ENCODE results near the gene ARID5A.
"Not testable (repeated sequence)": the region's sequence is repeated elsewhere in the genome, so short reads cannot be mapped to it uniquely, and the experiment has no call there.

The ARID5A gene

GRCh38 chr2:96542357-96542977 lies 5.9 kb downstream of the ARID5A start:
- DNase-seq = no peak

DNA sequence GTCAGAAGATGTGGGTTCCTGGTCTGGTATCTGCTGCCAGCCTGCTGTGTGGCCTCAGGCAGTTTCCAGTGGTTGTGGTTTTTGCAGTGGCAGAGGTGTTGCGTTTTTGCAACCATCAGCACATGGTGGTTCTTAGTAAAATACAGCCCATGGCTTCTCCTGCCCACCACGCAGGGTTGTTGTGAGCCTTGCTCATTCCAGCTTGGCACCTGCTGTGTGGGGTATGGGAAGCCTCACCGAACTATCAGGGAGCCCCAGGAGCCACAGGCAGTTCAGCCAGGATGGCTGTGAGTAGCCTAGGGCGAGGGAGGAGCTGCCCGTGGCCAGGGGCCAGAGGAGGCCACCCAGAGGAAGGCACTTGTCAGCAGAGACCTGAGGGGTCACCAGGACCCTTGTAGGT lies 9.8 kb downstream of the ARID5A start:
- DNase-seq = peak; percentile 48

GRCh38 chr2:96546797-96547196 lies 10.2 kb downstream of the ARID5A start:
- peak; percentile 59 for DNase-seq

DNA sequence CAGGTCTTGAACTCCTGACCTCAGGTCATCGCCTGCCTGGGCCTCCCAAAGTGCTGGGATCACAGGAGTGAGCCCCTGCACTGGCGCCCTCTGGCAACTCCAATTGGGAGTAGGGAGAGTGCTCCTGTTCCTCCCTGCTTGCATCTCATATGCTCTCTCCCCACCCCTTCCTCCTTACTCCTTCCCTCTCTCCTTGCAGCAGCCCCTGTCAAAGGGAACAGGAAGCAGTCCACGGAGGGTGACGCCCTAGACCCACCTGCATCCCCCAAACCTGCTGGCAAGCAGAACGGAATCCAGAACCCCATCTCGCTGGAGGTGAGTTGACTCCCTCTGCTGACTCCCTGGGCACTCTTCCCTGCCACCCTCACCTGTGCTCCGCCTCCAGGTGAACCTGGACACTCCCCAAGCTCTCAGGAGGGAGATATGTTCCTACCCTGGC lies 10.7 kb downstream of the ARID5A start:
- DNase-seq = no peak

GRCh38 chr2:96547731-96548171 lies 11.2 kb downstream of the ARID5A start:
- DNase-seq = no peak

- DNase-seq = peak; percentile 16
Measured at GRCh38 chr2:96548558-96549465, 12.3 kb downstream of the ARID5A start.

DNA sequence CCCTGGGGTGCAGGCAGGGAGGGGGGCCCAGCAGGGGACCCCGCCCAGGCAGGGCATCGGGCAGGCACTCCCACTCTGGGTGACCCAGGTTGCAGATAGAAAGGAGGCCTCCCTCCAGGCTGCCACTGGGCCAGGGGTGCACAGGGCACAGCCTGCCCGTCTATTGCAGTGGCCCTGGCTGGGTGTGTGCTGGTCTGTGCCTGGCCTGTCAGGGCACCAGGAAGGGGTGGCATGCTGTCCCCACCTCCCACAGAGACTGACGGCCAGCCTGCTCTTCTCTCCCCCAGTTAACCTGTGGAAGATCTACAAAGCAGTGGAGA lies 12.9 kb downstream of the ARID5A start:
- no peak for DNase-seq

DNA sequence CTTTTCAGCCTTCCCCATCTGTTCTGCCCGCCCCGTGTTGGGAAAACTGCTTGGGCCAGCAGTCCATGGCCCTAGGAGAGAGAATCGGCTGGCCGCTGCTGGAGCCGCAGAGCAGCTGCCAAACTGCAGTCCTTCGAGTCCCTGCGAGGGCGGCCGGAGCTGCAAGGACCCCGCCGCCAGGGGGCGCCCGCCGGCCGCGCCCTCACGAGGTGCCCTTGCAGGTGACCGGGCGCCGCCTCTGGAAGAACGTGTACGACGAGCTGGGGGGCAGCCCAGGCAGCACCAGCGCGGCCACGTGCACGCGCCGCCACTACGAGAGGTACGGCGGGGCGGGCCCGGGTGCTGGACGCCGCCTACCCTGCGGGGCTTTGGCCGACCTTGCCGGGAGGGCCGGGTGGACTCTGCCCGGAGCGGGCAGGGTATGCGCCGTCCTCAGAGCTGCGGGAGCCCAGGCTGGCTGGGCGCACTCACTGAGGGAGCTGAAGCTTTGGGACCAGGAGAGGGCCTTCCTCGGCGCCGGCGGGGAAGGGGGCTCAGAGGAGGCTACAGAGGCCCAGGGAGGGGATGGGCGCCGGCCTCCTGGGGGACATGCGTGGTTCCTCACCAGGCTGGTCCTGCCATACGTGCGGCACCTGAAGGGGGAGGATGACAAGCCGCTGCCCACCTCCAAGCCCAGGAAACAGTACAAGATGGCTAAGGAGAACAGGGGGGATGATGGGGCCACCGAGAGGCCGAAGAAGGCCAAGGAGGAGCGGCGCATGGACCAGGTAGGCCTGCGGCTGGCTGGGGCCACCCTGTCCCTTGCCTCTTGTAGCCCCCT lies 13.6 kb downstream of the ARID5A start:
- DNase-seq = no peak

DNA sequence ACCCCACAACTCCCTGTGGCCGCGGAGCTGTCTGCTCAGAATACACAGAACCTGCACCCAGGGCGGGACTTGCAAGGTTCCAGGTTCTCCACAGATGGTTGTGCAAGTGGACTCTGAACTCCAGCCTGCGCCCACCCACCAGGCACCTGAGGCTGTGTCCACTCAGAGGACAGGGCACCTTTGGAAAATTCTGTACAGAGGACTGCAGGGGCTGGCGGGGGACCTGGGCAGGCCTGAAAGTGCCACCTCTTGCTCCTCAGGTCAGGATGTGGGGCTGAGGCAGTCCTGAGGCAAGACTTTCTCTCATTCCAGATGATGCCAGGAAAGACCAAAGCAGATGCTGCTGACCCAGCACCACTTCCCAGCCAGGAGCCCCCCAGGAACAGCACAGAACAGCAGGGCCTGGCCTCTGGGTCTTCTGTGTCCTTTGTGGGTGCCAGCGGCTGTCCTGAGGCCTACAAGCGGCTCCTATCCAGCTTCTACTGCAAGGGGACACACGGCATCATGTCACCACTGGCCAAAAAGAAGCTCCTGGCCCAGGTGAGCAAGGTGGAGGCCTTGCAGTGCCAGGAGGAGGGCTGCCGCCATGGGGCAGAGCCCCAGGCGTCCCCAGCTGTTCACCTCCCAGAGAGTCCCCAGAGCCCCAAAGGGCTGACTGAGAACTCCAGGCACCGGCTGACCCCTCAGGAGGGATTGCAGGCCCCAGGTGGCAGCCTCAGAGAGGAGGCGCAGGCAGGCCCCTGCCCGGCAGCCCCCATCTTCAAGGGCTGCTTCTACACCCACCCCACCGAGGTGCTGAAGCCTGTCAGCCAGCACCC lies 14.4 kb downstream of the ARID5A start:
- DNase-seq = peak; percentile 6

GRCh38 chr2:96551605-96552314 lies 15.2 kb downstream of the ARID5A start:
- no peak for DNase-seq

DNA sequence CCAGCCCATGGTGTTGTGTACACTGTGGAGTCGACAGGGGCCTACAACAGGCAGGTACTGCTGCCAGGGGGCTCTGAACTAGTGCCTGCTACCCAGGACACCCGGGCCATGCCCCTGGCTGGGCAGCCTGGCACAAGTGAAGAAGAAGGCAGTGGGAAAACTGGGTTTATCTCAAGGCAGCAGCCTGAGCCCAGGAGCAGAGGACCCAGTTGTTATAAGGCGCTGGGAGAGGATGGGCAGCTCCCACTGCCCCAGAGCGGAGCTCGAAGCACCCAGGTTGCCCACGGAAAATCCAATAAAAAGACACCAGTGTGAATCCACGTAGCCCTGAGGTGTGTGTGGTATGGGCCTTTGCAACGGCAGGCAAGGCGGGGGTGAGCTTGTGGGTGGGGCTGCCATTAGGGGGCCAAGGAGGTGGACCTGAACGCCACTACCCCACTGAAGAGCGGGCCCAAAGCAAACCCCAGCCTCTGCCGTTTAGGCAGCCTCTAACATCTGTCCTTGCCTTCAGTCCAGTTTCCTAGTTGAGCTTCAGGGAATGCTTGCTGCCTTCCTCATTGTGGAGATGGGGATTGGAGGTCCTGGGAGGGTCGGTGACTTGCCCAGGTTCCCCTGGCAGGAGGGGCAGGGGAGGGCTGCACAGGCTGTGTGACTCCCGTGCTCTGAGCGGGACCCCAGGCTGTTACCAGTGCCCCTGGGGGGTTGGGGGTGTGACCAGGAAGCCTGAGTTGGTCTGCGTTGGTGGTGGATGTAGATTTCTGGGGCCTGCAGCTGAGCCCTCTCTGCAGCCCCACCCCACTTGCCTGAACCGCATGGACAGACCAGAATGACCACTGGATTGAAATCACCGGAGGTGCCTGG lies 16.0 kb downstream of the ARID5A start:
- peak; percentile 22 for DNase-seq

GRCh38 chr2:96553176-96553956 lies 16.8 kb downstream of the ARID5A start:
- peak; percentile 23 for DNase-seq

DNA sequence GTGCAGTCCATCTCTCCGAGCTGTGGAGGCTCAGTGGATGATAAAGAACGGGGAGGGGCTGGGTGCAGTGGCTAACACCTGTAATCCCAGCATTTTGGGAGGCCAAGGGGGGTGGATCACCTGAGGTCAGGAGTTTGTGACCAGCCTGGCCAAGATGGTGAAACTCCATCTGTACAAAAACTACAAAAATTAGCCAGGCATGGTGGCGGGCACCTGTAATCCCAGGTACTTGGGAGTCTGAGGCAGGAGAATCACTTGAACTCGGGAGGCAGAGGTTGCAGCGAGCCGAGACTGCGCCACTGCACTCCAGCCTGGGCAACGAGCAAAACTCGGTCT lies 17.4 kb downstream of the ARID5A start:
- DNase-seq = not testable (repeated sequence)

DNA sequence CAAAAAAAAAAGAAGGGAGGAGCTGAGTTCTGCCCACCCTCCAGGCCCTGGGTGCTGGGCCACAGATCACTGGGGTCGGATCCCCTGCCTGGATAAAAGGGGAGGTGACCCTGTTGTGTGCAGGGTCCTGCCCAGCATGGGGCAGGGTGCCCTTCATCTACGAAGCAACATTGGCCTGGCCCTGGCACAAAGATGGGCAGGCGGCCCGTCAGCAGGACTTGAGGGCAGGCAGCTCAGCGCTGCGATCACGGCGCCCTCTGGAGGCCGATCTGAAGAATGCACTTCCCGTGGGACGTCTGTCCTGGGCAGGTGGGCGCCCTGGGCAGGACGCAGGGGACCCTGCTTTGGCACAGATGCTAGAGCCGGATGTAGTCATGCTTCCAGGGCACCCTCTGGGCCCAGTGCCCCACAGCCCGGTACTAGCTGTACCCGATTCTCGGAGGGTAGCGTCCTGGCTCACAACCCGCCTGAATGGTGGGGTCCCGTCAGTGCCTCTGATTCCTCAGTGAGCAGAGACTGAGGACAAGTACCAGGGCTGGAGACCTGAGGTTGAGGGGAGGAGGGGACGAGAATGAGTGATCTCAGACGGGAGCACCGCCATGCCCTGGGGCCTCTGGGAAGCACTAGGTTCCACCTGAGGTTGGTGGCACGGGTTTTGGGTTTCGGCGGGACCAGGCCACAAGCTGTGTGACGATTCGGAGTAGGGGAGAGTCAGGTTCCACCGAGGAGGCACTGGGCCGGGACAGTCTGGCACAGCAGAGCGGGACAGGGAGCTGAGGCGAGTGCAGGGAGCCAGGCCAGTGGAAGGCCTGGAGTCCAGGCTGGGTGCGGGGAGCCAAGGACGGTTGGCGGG lies 18.0 kb downstream of the ARID5A start:
- DNase-seq = peak; percentile 76

- DNase-seq = peak; percentile 13
Measured at GRCh38 chr2:96555146-96555610, 18.6 kb downstream of the ARID5A start.

DNA sequence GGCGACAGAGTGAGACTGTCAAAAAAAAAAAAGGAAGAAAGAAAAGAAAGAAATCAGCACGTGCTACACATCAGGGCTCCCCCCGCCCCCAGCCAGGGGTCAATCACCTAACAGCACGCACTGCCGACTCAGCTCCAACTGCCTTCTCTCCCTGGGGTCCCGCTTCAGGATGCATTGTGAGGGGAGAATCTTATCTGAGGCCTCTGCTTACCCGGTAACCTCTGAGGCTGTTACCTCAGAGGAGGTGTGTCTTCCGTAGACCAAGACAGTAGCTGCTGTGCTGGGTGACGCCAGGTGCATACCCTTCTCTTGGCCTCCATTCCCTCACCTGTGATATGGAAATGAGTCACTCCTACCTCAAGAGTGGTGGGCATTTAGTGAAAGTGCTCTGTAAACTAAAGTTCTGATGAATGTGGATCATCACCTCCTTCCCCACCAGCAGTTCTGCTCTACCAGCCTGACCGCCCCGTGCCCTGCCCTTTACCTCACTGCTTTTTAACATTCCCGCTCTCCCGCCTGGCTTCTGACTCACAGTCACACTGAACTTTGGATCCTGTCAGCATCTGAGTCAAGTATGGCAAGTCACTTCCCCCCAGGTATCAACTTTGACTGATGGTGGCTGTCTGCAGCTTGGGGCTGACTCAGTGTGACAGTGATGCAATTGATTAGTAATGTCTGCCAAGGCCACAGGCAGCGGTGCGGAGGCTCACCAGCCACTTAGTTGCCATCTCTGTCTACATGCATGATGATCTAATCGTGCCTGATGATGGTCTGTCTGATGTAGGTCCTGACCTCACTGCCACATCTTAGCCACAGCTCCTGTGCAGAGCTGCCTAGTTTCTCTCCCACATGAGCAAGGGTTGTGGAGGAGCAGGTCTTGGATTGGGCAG lies 20.1 kb downstream of the ARID5A start:
- DNase-seq = peak; percentile 9

GRCh38 chr2:96557421-96557820 lies 20.9 kb downstream of the ARID5A start:
- DNase-seq = not testable (repeated sequence)

DNA sequence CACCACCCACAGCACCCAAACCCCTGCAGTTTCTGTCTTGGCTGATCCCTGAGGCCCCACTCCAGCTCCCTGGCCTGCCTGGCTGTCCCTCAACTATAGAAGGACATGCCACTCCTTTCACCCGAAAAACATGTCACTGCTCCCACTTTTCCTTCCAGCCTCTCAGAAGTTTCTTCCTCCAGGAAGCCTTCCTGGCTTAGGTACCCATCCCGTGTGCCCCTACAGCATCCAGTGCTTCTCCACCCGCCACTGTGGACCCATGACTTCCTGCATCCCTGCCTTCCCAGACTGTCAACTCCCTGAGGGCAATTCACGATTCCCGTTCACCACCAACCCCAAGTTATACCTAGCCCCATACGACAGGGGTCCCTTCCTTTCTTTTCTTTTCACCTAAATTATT lies 21.5 kb downstream of the ARID5A start:
- no peak for DNase-seq

Measured in CD4-positive, alpha-beta T cell treated with Interleukin-21 for 1 hour (primary cell).